GM18505 (cell line): Measurements from ENCODE around the gene BACH1.

ENCODE experiments used
- ATAC-seq: cut with Tn5 transposase; IDR thresholded peaks from one replicate; pipeline ENCODE4 v1.9.1; 2021; ENCODE audit not compliant: unreplicated experiment
- POLR2A ChIP-seq: IDR thresholded peaks from 4 replicates; pipeline ENCODE4 v1.6.1; 2011; ENCODE audit warnings: borderline replicate concordance; ENCODE audit not compliant: insufficient read depth, insufficient read length; ENCODE audit errors: extremely low read depth

The BACH1 gene

GRCh38 chr21:29315131-29315749 is 16.5 kb downstream of the BACH1 start:
- no peak for ATAC-seq
- TF ChIP-seq POLR2A = no peak

- TF ChIP-seq POLR2A = no peak
- no peak for ATAC-seq
Measured at GRCh38 chr21:29316029-29316742, 17.5 kb downstream of the BACH1 start.

GRCh38 chr21:29316806-29317205 is 18.1 kb downstream of the BACH1 start:
- no peak for TF ChIP-seq POLR2A
- no peak for ATAC-seq

GRCh38 chr21:29318354-29318753 is 19.6 kb downstream of the BACH1 start:
- ATAC-seq = no peak

GRCh38 chr21:29320031-29320430 is 21.3 kb downstream of the BACH1 start:
- no peak for TF ChIP-seq POLR2A
- ATAC-seq = no peak

More at GRCh38 chr21:29318354-29318753, 19.6 kb downstream of the BACH1 start:
- no peak for TF ChIP-seq POLR2A

GRCh38 chr21:29321217-29321616 is 22.5 kb downstream of the BACH1 start:
- no peak for TF ChIP-seq POLR2A
- ATAC-seq = no peak

- ATAC-seq = no peak
- TF ChIP-seq POLR2A = no peak
Measured at GRCh38 chr21:29321932-29322928, 23.5 kb downstream of the BACH1 start.

GRCh38 chr21:29323189-29323588 is 24.5 kb downstream of the BACH1 start:
- no peak for ATAC-seq
- no peak for TF ChIP-seq POLR2A

- TF ChIP-seq POLR2A = no peak
- no peak for ATAC-seq
Measured at GRCh38 chr21:29326914-29327554, 28.3 kb downstream of the BACH1 start.

- no peak for ATAC-seq
- TF ChIP-seq POLR2A = no peak
Measured at GRCh38 chr21:29329406-29329805, 30.7 kb downstream of the BACH1 start.

- no peak for ATAC-seq
Measured at GRCh38 chr21:29330797-29331196, 32.1 kb downstream of the BACH1 start.

GRCh38 chr21:29332461-29333362 is 34.0 kb downstream of the BACH1 start:
- no peak for TF ChIP-seq POLR2A

More at GRCh38 chr21:29330797-29331196, 32.1 kb downstream of the BACH1 start:
- TF ChIP-seq POLR2A = no peak

More at GRCh38 chr21:29332461-29333362, 34.0 kb downstream of the BACH1 start:
- no peak for ATAC-seq
